HepG2 (cell line): Measurements from ENCODE around the gene SPRY1.

Source experiments
- ARNT ChIP-seq: fragments of 450-650 bp; IDR thresholded peaks from 2 replicates; pipeline ENCODE4 v1.6.1; 2017
- MEF2D ChIP-seq: sonication (generic); formaldehyde crosslinking; IDR thresholded peaks from 2 replicates; pipeline ENCODE4 v1.5.1; 2020; ENCODE audit warnings: mild to moderate bottlenecking, missing genetic modification reagents
- NR3C1 ChIP-seq: sonication (generic); formaldehyde crosslinking; IDR thresholded peaks from 2 replicates; pipeline ENCODE4 v1.4.0; 2020; ENCODE audit warnings: missing genetic modification reagents
- SMAD3 ChIP-seq: sonication (generic); formaldehyde crosslinking; IDR thresholded peaks from 2 replicates; pipeline ENCODE4 v1.4.0; 2020; ENCODE audit warnings: missing genetic modification reagents
- SMYD3 ChIP-seq: sonication (generic); formaldehyde crosslinking; IDR thresholded peaks from 2 replicates; pipeline ENCODE4 v1.8.1; 2023; ENCODE audit warnings: mild to moderate bottlenecking, missing genetic modification reagents
- TCF7L2 ChIP-seq: IDR thresholded peaks from 2 replicates; pipeline ENCODE4 v1.6.1; 2011; ENCODE audit warnings: mild to moderate bottlenecking, low read depth, low read length, moderate library complexity
- ZBTB38 ChIP-seq: sonication (generic); formaldehyde crosslinking; IDR thresholded peaks from 2 replicates; pipeline ENCODE4 v1.5.1; 2020; ENCODE audit warnings: mild to moderate bottlenecking, missing genetic modification reagents
- ZFP37 ChIP-seq: sonication (generic); formaldehyde crosslinking; IDR thresholded peaks from 2 replicates; pipeline ENCODE4 v1.4.0; 2020; ENCODE audit warnings: missing genetic modification reagents, borderline replicate concordance
- ZNF792 ChIP-seq: IDR thresholded peaks from 2 replicates; pipeline ENCODE4 v1.6.1; 2016
- TF ChIP-seq, protein P1 (sequence below): sonication (generic); formaldehyde crosslinking; IDR thresholded peaks from 2 replicates; pipeline ENCODE4 v1.5.0; 2020; ENCODE audit warnings: missing genetic modification reagents
- TF ChIP-seq, protein P2 (sequence below): sonication (generic); formaldehyde crosslinking; IDR thresholded peaks from 2 replicates; pipeline ENCODE4 v1.5.0; 2020; ENCODE audit warnings: mild to moderate bottlenecking, missing genetic modification reagents, moderate library complexity

GRCh38 chr4:123421227-123421936, 24.8 kb downstream of the SPRY1 start:
- no peak for TF ChIP-seq ZBTB38 (CRISPR knock-in tag)
- TF ChIP-seq SMYD3 (CRISPR knock-in tag), result no peak
- TF ChIP-seq, protein P1, sequence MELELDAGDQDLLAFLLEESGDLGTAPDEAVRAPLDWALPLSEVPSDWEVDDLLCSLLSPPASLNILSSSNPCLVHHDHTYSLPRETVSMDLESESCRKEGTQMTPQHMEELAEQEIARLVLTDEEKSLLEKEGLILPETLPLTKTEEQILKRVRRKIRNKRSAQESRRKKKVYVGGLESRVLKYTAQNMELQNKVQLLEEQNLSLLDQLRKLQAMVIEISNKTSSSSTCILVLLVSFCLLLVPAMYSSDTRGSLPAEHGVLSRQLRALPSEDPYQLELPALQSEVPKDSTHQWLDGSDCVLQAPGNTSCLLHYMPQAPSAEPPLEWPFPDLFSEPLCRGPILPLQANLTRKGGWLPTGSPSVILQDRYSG (CRISPR knock-in tag), result no peak
- TF ChIP-seq MEF2D (CRISPR knock-in tag), result no peak
- no peak for TF ChIP-seq SMAD3 (CRISPR knock-in tag)
- TF ChIP-seq NR3C1 (CRISPR knock-in tag), result no peak
- TF ChIP-seq ZFP37 (CRISPR knock-in tag), result no peak
- no peak for TF ChIP-seq TCF7L2
- no peak for TF ChIP-seq ZNF792 (CRISPR knock-in tag)
- TF ChIP-seq, protein P2, sequence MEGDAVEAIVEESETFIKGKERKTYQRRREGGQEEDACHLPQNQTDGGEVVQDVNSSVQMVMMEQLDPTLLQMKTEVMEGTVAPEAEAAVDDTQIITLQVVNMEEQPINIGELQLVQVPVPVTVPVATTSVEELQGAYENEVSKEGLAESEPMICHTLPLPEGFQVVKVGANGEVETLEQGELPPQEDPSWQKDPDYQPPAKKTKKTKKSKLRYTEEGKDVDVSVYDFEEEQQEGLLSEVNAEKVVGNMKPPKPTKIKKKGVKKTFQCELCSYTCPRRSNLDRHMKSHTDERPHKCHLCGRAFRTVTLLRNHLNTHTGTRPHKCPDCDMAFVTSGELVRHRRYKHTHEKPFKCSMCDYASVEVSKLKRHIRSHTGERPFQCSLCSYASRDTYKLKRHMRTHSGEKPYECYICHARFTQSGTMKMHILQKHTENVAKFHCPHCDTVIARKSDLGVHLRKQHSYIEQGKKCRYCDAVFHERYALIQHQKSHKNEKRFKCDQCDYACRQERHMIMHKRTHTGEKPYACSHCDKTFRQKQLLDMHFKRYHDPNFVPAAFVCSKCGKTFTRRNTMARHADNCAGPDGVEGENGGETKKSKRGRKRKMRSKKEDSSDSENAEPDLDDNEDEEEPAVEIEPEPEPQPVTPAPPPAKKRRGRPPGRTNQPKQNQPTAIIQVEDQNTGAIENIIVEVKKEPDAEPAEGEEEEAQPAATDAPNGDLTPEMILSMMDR, result no peak
- TF ChIP-seq ARNT, result no peak
